Mucosa of descending colon (tissue), 3 donors: Measurements from ENCODE around the gene MAP6D1. TPM values are rescaled to one million over a fixed set of nuclear protein-coding genes. Genes with fewer than 3 reads are reported as not detected.

Experiments used
- ATAC-seq: fragments of 200-7000 bp; cut with Tn5 transposase; one replicate; pipeline ENCODE4 v1.9.1; 2020; ENCODE audit warnings: mild to moderate bottlenecking, moderate library complexity
- DNase-seq, 3 donors: peaks; one replicate each; pipeline ENCODE4 v3.0.0-alpha.2; 2020
- H3K36me3 ChIP-seq: fragments of 200-600 bp; one replicate; pipeline ENCODE4 v1.8.0; 2021; ENCODE audit warnings: low read depth, mild to moderate bottlenecking
- H3K4me1 ChIP-seq: fragments of 200-600 bp; one replicate; pipeline ENCODE4 v1.8.0; 2021; ENCODE audit warnings: low read depth, mild to moderate bottlenecking
- H3K4me3 ChIP-seq: fragments of 200-600 bp; one replicate; pipeline ENCODE4 v1.8.0; 2021; ENCODE audit warnings: mild to moderate bottlenecking
- H3K9me3 ChIP-seq: fragments of 200-600 bp; one replicate; pipeline ENCODE4 v1.8.0; 2021; ENCODE audit warnings: mild to moderate bottlenecking
- intact Hi-C, 2 donors: fragments of 100-400 bp; cut with DNase I in 1 of 2; cut with micrococcal nuclease in 1 of 2; formaldehyde crosslinking; loops; one replicate each; pipeline versions ENCODE4 v1.11.0 to v1.11.1; 2022; cut with DNase I, micrococcal nuclease
- long read RNA-seq, 2 donors: library from polyadenylated mRNA; unstranded; transcript quantifications; one replicate each; pipeline ENCODE4 v2.0.0, GENCODE V29; 2019 to 2021
- total RNA-seq, 3 donors: library from RNA; stranded (reverse); fragmentation: NEBNext Ultra II Directional in 2 of 3; extraction: Animal tissue kit (Norgen Biotek cat#: 25700) in 2 of 3; gene quantifications; one replicate each; pipeline versions ENCODE4 v1.2.1 to v1.2.4, GENCODE V29; 2021 to 2023
- TF ChIP-seq, protein P1 (sequence below): fragments of 200-600 bp; IDR thresholded peaks from one replicate; pipeline ENCODE4 v1.8.0; 2022; ENCODE audit warnings: antibody characterized with exemption, mild to moderate bottlenecking
- donor health status: DM: no; HTN: no; CAD: no; lungs with moderate emphysema.
- donor health status: DM: no; HTN: no; CAD: no.
- donor health status: DM: no; HTN: yes; CAD: no.

MAP6D1 gene
- 1 to 10 TPM in 2 of 3 donors, under 1 TPM in 1; 0.55 to 3.1 (median 1.2) TPM for total RNA-seq
- long read RNA-seq, donor 1, partial matches to known transcripts = 0 of 1 reads
- long read RNA-seq, donor 1, other reads (novel, unspliced or antisense) = 0 of 1 reads
- long read RNA-seq, donor 2 = 0 reads

- no peak within 1 kb of the TSS for H3K4me3 ChIP-seq
- ATAC-seq = peak; percentile 77
- H3K9me3 ChIP-seq = no peaks in the 10 kb centered on the region
- no peaks in the 10 kb centered on the region for H3K36me3 ChIP-seq
- DNase-seq = peak in 2 of 3 donors; percentile 37 to 54
- intact Hi-C loops = no loop called here
- TF ChIP-seq, protein P1, sequence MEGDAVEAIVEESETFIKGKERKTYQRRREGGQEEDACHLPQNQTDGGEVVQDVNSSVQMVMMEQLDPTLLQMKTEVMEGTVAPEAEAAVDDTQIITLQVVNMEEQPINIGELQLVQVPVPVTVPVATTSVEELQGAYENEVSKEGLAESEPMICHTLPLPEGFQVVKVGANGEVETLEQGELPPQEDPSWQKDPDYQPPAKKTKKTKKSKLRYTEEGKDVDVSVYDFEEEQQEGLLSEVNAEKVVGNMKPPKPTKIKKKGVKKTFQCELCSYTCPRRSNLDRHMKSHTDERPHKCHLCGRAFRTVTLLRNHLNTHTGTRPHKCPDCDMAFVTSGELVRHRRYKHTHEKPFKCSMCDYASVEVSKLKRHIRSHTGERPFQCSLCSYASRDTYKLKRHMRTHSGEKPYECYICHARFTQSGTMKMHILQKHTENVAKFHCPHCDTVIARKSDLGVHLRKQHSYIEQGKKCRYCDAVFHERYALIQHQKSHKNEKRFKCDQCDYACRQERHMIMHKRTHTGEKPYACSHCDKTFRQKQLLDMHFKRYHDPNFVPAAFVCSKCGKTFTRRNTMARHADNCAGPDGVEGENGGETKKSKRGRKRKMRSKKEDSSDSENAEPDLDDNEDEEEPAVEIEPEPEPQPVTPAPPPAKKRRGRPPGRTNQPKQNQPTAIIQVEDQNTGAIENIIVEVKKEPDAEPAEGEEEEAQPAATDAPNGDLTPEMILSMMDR = no peak
- H3K4me1 ChIP-seq = peaks cover 12% of the 10 kb centered on the region
Observed at GRCh38 chr3:183825456-183826161, at the start of gene MAP6D1. Gene MAP6D1 (minus strand): TSS chr3:183825577. CDS start chr3:183825547, 30 bp downstream.

DNA sequence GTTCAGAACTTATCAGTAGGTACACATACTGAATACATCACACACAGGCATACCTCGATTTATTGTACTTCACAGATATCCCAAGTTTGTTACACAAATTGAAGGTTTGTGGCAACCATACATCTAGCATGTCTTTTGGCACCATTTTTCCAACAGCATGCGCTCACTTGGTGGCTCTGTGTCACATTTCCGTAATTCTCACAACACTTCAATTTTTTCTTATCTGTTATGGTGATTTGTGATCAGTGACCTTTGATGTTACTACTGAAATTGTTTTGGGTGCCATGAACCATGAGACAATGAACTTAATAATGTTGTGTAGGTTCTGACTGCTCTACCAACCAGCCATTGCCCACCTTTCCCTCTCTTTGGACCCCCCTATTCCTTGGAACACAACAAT is 48.5 kb upstream of the MAP6D1 start:
- Histone ChIP-seq H3K36me3 (no peaks in the 10 kb centered on the region), H3K4me3 (no peak overlapping the region), H3K4me1 (no peaks in the 10 kb centered on the region), H3K9me3 (no peaks in the 10 kb centered on the region)
- DNase-seq = no peak
- intact Hi-C loops = no loop called here
- TF ChIP-seq, protein P1 = no peak
- ATAC-seq = no peak

DNA sequence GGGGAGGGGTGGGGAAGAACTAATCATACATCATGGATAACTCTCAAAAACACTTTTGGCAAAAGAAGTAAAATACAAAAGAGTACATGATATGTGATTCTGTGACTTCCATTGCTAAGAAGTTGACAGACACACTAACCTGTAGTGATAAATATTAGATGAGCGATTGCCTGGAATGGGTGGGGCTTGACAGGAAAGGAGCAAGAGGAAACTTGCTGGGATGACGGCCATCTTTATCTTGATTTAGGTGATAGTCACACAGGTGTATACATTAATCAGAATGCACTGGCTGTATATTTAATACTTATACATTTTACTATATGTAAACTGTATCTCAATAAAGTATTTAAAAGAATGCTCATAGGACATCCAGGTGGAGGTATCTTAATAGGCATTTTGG is 46.2 kb upstream of the MAP6D1 start:
- intact Hi-C loops = no loop called here
- H3K4me1 ChIP-seq = no peaks in the 10 kb centered on the region

DNA sequence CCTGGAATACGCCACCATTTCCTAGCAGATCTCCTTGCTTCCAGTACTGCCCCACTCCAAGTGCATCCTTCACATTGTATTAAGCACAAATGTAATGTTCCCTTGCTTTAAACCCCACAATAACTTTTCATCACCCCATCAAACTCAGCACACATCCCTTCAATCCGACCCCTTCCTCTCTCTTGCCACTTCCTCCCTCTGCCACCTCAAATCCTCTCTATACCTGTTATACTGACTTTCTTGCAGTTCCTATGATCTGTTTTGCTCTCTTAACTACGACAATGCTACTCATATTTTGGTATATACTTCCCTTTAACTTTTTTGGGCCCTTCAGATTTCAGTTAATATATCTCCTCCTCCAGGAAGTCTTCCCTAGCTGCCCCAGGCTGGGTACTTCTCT is 45.2 kb upstream of the MAP6D1 start:
- ATAC-seq (no peak), DNase-seq (no peak)
- Histone ChIP-seq H3K36me3 (peaks cover 1% of the 10 kb centered on the region), H3K9me3 (no peaks in the 10 kb centered on the region), H3K4me3 (no peak overlapping the region), H3K4me1 (no peaks in the 10 kb centered on the region)
- intact Hi-C loops = no loop called here
- TF ChIP-seq, protein P1 = no peak

More for the DNA sequence above, 46.2 kb upstream of the MAP6D1 start:
- Histone ChIP-seq H3K4me3 (no peak overlapping the region), H3K9me3 (no peaks in the 10 kb centered on the region), H3K36me3 (no peaks in the 10 kb centered on the region)
- ATAC-seq (no peak), DNase-seq (no peak)
- TF ChIP-seq, protein P1 = no peak

DNA sequence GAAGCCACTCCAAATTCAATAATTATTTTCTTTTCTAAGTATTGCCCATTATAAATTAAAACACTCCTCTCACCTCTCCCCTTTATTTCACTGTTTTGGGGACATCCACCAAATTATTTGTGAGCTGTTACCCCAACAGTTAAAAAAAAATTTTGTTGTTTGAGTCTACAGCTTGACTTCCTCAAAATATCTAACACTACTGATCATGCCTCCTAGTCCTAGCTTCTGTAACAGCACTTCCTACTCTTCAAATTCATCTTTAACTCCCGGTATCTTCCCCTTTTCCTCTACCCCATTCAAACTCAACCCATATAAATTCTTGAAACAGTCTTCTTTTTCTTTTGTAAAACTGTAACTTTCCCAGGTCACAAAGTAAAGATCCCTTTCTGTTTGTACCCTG is 43.4 kb upstream of the MAP6D1 start:
- TF ChIP-seq, protein P1 = no peak
- DNase-seq (no peak), ATAC-seq (no peak)
- Histone ChIP-seq H3K4me1 (no peaks in the 10 kb centered on the region), H3K4me3 (no peak overlapping the region), H3K9me3 (no peaks in the 10 kb centered on the region), H3K36me3 (peaks cover 5% of the 10 kb centered on the region)
- intact Hi-C loops = no loop called here
